GM19043 (cell line): ENCODE results near the gene MLPH.

Experiments
- ATAC-seq: cut with Tn5 transposase; IDR thresholded peaks from one replicate; pipeline ENCODE4 v1.9.1; 2021; ENCODE audit warnings: low read depth; ENCODE audit not compliant: unreplicated experiment

MLPH gene

DNA sequence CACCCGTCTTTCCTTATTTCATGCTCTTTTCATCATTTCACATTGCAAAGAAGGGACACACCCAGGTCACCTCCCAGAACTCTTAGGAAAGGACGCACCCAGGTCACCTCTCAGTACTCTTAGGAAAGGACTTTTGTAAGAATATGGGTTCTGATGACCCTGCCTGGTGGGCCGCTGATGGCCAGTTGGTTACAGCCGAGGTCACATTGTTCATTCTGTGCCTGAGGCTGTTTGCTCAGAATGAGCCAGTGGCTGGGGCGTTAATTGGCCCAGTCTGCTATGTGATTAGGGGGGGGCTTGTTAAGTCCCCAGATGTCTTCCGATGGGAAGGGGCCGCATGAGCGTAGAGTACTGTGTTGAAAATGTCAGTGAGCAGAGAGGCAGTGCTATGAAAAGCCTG is 9.4 kb downstream of the MLPH start:
- ATAC-seq: no peak

DNA sequence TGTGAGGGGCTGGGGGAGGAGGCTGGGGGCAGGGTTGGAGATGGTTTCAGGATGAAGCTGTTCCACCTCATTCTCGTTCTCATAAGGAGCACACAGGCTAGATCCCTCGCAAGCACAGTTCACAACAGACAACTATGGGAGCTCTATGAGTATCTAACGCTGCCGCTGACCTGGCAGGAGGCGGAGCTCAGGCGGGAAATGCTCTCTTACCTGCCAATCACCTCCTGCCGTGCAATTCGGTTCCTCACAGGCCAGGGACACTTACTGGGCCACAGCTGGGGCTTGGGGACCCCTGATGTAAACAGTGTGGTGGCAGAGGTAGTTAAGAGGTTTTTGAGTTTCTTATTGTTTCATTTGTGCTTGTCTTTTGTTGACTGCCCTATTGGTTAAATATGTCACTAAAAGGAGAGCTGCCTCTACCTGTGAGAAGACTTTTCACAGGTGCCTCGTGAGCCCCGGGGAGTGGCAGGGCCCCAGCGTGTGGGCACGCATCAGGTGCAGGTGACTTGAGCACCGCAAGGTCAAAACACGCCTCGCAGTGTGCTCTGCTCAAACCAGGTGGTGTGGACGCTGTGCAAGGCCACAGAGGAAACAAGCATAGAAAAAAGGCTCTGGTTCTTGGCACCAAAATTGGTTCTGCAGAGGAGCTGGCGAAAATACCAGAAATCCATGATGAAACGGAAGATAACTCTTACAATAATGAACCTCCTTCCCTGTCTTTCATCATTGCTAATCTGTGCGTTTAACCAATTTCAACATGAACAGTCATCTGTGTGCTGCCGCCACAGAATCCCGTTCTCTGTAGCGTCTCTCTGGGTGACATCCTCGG is 10.2 kb downstream of the MLPH start:
- no peak for ATAC-seq

DNA sequence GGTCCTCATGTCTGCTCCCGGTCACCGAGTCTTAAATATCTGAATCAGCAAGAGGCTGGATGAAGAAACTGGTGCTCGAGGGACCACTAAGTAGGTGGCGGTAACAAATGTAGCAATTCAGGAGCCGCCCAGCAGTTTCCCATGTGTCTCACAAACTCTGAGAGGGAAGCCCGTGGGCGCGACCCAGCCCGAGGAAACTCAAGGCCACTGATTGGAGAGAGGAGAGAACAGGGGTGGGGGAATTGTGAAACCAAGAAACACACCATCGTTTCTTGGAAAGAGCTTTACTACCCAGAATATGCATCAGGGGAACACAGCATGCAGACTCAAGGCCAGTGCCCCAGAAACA is 10.8 kb downstream of the MLPH start:
- no peak for ATAC-seq

DNA sequence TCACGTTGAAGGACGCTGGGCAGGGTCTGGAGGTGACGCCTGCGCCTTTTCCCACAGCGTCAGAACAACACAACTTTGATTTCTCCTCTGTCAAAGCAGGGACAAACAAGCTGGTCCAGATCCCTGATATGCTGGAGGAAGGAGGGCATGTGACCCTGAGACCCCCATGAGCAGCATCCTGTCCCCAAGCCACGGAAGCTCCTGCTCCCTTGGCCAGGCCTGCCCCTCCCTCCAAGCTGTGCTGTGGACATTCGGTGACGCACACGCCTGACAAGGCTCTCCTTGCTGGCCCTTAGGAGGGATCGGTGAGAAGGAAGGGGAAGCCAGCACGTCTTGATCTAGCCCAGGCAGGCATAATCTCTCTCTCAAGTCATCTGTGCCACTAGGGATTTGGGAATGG is 11.3 kb downstream of the MLPH start:
- no peak for ATAC-seq

DNA sequence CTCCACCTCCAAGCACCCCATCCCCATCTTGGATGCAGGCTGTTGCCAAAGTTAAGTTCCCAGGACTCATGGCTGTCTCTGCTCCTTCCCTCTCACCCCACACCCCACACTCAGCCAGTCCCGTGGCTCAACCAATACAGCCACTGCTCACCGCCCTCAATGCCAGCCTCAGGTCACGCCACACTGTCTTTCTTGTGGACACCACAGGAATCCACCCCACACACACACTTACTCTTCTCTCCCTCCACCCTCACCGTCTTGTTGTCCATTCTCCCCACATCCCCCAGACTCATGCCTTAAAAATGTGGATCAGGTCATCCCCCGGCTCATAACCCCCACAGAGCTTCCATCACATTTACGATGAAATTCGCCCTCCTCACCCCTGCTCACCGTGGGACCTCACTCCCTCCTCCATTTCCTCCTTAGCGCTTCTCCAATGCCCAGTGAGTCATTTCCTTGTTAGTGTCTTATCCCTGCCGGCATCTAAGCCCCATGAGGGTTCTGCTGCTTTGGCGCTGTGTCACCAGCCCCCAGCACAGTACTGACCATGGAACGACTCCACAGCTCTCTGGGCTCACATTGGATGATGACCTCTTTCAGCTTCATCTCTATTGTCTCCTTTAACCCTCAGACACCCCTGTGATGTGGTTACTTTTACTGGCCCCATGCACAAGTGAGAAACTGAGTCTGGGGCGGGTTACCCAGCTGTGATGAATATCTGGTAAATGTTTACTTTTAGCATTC is 13.8 kb downstream of the MLPH start:
- ATAC-seq: no peak

DNA sequence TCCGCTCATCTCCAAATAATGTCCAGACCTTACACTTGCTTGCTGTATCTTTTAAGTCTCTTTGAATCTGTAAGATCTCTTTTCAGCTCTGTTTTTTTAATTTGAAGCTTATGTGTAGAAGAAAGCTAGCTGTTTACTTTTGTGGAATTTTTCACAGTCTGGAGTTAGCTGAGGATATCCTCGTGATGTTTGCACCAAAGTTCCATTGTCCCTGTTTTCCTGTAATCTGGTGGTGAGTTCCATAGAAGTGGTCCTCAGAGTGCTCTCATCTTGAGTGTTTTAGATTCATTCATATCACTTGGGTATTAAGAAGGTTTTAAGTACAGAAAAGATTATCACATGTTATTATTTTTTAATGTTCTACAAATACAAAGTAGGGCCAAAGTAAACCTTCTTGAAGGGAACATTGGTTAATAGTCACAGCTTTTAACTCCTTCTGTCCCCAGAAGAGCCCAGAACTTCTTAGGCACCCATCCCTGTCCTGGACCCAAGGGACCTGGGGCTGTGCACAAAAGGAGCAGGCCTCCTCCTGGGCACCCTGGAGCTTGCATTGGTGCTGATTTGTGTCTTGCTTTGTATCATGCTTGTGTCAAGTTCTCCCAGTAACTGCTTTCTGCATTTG is 15.0 kb downstream of the MLPH start:
- ATAC-seq: no peak

DNA sequence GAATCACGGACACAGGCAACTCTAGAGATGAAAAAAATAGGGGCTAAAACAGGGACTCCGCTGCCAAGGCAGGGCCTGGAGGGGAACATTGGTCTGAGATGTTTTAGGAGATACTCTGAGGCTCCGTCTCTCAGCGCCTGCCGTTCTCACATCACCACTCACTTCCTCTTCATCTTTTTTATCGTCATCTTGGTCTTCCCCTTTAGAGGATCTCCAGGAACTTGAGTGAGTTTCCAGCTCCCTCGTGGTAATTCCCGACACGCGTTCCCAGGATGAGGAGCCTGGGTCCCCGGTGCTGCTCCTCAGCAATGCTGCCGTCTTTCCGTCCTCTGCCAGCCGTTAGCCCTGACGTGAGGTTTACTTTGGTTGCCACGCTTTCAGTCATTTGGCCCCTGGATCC is 16.1 kb downstream of the MLPH start:
- no peak for ATAC-seq

DNA sequence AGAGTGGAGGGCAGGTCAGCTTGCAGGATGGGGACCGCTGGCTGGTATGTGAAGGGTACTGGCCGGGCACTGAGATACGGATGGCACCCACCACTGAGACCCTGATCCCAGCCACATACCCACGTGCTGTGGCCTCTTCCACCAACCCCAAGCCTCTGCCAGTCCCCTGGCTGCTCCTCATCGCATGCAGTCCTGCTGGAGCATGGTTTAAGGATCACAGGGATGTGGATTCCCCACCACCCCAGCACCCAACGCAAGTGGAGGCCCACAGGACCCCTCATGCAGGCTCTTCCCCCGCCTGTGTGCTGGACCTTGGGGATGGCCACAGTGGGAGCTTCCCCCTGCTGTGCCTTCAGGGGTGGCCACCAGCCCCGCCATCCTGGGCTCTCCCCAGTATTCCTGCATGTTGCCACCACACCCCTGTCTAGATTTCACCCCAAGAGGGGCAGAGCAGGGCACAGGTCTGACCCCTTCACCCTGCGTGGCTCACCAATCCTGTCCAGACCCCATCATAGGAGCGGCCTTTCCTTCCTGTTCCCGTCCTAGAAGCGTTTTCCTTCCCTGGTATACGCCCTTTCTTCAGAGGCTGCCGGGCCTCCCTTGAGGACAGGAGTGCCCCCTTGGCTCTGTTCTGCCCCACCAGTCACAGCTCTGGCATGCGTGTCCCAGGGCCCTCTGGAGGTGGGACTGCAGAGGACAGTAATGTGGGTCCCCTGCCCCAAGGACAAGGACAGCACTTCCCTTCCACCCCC is 18.3 kb downstream of the MLPH start:
- ATAC-seq: no peak

DNA sequence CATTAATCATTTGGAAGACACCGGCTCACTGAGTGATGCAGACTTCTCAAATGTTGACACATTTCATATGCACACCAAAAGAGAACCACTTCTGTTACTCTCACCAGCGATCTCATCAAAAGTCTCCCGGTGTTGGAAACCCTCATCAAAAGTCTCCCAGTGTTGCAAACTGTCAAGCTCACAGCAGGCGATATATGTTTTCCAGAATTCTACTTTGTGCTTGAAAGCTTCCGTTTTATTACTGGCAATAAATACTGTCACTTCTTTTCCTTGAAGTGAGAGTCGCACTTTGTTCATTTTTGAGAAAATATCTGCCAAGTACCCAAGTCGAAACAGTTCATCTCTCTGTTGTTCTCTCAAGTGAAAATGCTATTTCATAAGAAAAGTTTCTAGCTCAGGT is 20.5 kb downstream of the MLPH start:
- no peak for ATAC-seq

DNA sequence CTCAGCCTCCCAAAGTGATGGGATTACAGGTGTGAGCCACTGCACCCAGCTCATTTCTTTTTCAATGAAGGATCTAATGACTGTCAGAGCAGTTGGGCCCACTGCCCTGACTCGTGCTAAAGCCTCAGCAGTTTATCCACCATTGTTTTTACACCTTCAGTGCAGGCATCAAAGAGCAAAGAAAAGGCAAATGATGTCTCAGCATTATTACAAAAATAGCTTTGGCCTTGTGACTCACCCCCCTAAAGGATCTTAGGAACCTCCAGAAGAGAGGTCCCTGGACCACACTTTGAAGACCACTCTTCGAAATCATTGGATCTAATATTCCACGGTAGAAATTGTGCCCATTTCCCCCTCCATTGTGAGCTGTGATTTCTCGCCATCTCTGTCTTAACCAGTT is 21.3 kb downstream of the MLPH start:
- no peak for ATAC-seq

DNA sequence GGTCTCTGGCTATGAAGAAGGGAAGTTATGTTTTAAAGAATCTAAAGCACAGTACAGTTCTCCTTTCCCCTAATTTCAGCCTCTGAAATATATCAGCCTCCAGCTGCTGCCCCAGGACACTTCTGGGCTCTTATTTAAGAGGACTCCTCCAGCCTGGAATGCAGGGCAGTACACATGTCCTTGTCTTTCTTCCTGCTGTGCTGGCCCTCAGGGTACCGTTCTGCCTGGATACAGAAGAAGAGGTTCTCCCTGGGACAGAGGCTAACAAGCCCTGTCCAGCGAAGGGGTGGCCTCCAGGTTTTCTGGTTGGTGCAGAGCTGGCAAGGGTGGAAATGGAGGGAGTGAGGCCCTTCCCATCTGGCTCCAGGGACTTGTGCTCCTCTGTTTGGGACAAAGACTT is 22.1 kb downstream of the MLPH start:
- ATAC-seq: no peak

DNA sequence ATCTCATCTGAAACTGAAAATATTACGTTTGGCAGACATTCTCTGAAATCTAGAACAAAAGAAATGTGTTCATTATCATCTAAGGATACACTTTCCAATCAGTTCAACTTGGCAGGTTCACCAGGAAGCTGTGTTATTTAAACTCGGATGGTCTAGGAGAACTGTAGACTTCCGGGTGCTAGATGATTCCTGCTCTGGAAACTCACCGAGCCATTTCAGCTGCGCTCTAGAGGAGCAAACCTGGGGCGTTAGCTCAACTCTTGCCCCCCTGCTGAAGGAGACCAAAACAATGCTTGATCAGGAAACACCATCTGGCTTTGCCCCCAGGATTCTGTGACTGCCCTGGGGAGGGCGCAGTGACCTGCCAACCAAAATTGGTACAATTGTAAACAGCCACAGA is 22.9 kb downstream of the MLPH start:
- no peak for ATAC-seq

DNA sequence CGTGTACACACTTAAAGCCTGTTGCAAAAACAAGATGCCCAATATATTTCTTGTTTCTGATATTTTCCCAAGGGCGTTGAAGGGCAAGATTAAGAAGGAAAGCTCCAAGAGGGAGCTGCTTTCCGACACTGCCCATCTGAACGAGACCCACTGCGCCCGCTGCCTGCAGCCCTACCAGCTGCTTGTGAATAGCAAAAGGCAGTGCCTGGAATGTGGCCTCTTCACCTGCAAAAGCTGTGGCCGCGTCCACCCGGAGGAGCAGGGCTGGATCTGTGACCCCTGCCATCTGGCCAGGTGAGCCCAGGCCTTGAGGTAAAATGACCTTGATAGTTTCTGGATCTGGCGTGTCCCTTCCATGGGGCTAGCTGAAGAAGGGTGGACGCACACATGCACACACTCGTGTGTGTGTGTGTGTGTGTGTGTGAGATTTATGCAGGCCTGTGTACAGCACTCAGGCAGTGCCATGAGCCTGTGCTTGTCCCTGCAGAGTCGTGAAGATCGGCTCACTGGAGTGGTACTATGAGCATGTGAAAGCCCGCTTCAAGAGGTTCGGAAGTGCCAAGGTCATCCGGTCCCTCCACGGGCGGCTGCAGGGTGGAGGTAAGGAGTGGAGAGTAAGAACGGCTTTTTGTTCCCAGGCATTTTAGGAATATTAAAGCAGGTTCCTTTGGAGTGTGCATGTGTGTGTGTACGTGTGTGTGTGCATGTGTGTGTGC is 23.6 kb downstream of the MLPH start:
- ATAC-seq: no peak

DNA sequence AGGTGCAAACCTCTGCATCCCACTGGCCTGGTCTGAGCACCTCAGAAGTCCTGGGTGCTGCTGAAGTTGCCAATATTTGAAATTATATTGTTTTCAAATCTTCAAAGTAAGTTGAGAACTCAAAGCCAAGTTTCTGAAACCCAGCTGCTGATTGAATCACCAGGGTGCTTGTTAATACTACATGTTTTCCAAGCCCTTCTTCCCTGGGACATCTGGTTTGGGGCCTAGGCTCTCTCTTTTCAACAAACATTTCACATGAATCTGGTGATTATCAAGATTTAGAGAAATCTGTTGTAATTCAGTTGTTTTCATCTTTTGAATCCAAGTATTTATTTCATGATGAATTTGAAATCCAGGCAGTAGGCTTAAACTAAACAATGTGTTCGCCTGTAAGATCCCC is 24.4 kb downstream of the MLPH start:
- ATAC-seq: no peak

DNA sequence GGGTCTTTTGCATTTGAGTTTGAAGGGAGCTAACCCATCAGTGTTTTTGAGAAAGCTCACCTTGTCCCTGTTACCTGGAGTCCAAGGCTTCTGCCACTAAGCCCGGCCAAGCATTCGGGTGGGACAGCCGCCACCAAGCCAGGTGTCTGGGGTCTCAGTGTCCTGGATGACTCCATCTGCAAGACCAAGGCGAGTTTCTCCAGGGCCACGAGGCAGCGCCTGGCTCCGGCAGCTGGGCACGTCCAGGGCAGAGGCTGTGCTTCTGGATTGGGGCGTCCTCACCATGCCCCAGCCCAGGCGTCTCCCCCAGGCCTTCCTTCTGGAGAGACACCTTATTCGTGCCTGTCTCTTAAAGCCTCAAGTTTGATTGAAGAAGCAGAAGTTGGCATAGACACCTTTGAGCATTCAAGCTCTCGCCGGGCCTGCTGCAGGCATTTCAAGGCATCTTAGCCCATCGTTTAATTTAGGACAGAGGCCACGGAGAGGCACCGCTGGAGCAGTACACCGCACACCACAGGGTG is 24.9 kb downstream of the MLPH start:
- ATAC-seq: no peak

DNA sequence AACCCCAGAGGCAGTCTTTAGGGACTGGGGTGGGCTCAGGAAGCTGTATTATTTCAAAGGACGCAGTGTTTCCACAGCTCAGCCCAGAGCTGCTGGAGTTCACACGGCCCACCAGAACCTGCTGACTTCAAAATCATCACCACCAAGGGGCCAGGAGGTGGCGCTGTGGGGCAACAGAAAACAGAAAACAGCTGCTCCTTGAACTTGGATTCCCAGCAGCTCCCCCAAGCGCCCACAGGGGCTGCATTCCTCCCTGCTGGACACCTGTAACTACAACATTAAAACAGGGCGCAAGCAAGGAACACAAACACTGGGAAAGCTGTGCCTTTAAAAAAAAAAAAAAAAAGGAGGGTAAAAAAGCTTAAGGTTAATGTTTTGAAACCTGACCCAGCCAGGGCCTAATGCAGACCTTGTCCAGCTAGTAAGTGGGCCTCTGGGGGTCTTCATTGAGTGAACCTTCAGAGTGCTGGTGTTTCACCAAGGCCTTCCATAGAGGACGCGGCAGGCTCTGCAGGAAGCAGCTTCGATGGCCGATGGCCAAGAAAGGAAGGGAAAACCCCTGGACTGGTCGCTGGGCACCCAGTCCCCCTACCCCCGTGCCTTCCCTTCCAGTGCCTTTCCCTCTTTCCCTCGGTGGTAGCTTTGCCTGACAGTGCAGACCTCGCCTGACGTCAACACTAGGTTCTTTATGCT is 25.9 kb downstream of the MLPH start:
- no peak for ATAC-seq

DNA sequence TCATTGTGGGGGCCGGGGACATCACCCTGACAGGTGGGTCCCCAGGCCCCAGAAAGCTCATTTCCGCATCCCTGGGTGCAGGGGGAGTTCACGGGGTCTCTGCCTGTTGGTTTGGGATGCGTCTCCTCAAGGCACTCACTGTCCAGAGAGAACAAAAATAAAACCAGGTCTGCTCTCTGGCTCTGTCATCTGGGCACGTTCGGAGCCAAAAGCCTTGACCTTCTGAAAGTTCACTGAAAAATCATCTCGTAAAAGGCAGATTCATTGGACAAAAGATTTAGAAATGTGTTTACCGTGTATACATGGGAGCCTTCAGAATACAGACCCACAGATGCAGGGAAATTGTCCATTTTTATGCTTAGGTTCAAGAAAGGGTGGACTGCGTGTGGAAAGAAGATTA is 26.6 kb downstream of the MLPH start:
- ATAC-seq: no peak

DNA sequence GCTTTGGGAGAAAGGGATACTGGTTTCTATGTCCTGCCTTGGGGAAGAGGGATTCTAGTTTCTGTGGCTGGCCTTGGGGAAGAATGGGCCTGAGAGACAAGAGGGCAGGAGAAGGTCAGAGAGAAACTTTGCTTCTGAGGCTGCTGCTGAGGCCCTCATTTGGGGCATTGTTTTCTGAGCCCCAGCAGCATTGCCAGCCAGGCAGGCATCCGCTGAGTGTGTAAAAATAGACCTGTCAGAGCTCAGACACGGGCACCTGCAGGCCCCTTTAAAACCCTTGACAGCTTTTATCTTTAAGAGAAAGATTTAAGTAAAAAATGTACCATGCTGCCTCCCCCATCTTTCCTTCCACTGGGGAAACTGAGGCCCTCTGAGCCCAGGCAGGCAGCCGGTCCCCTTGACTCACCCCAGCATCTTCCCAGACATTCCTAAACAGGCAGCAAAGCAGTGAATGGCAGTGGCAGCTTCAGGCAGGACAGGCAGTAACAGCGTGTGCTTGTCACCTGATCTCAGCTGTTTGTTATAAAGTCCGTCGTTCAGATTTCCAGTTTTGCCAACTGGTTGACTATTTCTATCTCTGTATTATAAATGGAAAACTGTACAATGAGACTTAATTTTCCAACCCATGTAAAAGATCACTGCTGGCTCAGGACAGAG is 27.6 kb downstream of the MLPH start:
- no peak for ATAC-seq

DNA sequence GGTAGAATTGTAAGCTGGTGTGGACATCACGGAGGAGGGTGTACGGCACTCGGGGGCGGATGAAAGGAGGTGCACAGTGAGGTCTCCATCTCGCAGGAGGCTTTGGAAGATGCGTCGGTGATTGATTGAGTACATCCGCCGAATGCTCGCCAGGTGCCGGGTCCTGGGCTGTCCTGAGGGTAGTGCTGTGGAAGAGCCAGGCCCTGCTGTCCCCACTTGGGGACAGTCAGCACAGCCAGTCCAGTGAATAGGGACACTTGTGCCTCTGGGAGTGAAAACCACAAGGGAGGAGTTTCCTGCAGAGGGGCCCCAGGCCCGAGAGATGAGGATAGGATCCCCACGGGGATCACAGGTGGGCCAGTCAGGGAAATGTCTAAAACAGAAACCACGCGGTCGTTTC is 28.1 kb downstream of the MLPH start:
- no peak for ATAC-seq
